T-helper 17 cell (primary cell): ENCODE data around the gene GNPDA2. TPM values are rescaled to one million over a fixed set of nuclear protein-coding genes. Genes with fewer than 3 reads are reported as not detected.
A peak's percentile ranks its signal among the peaks of the same experiment; 100 is the strongest.

Source experiments
- ATAC-seq: fragments of 150-1000 bp; cut with Tn5 transposase; 2 replicates; pipeline ENCODE4 v1.10.0; 2021; ENCODE audit warnings: mild to moderate bottlenecking, moderate library complexity
- DNase-seq, 3 donors: peaks; one replicate each; pipeline versions ENCODE4 v3.0.0 to v3.0.0-alpha.2; 2020 to 2021
- H3K9me3 ChIP-seq: one replicate; pipeline ENCODE4 v1.7.0; 2013; ENCODE audit warnings: low read length, mild to moderate bottlenecking; ENCODE audit not compliant: control insufficient read depth, poor library complexity, severe bottlenecking
- H3K27ac Mint-ChIP-seq: one replicate; pipeline ENCODE4 v1.8.0; 2022; ENCODE audit warnings: mild to moderate bottlenecking, moderate library complexity, mixed read lengths
- H3K27me3 Mint-ChIP-seq: one replicate; pipeline ENCODE4 v1.8.0; 2022; ENCODE audit warnings: mixed read lengths
- H3K36me3 Mint-ChIP-seq: one replicate; pipeline ENCODE4 v1.8.0; 2022; ENCODE audit warnings: low read depth, mixed read lengths
- H3K4me1 Mint-ChIP-seq: one replicate; pipeline ENCODE4 v1.8.0; 2022; ENCODE audit warnings: mild to moderate bottlenecking, mixed read lengths
- H3K4me3 Mint-ChIP-seq: one replicate; pipeline ENCODE4 v1.8.0; 2022; ENCODE audit warnings: mild to moderate bottlenecking, moderate library complexity, mixed read lengths
- total RNA-seq, 4 donors: library from RNA in 2 of 4; stranded (reverse) in 2 of 4; gene quantifications; one replicate each; pipeline ENCODE4 v1.2.3 and lab custom pipeline; 2022 to 2026

The GNPDA2 gene
- total RNA-seq, 2 donors from 2014 or later: 7.6 to 8.4 TPM

GRCh38 chr4:44725726-44726037 lies 674 bp downstream of the GNPDA2 start:
- DNase-seq (no peak), ATAC-seq (peak; percentile 52)
- Mint-ChIP-seq H3K4me3 (peak overlapping the region; percentile 96), H3K36me3 (peaks cover 5% of the 10 kb centered on the region), H3K4me1 (peaks cover 33% of the 10 kb centered on the region), H3K27me3 (no peaks in the 10 kb centered on the region), H3K27ac (peak overlapping the region; percentile 97)
- H3K9me3 ChIP-seq: no peaks in the 10 kb centered on the region

DNA sequence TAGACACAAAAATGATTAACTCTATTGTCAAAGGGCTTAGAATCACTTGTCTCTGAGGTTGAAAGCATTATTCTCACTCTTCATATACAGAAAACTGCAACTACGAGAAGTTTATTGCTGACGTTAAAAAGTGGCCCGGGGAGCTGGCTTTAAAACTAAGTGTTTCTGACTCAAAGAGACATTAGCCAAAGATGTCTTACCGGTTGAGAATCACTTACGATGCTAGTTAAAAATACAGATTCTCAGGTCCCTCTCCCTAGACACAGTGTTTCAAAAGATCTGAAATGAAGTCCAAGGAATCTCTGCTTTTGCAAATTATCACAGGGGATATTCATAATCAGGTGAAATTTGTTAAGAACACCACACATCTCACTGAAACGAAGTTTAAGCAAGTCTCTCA lies 1.2 kb downstream of the GNPDA2 start:
- Mint-ChIP-seq H3K27ac (peak overlapping the region; percentile 97), H3K36me3 (peaks cover 3% of the 10 kb centered on the region), H3K4me1 (peaks cover 32% of the 10 kb centered on the region), H3K27me3 (no peaks in the 10 kb centered on the region), H3K4me3 (peak overlapping the region; percentile 96)
- ATAC-seq (no peak), DNase-seq (no peak)
- H3K9me3 ChIP-seq: no peaks in the 10 kb centered on the region

DNA sequence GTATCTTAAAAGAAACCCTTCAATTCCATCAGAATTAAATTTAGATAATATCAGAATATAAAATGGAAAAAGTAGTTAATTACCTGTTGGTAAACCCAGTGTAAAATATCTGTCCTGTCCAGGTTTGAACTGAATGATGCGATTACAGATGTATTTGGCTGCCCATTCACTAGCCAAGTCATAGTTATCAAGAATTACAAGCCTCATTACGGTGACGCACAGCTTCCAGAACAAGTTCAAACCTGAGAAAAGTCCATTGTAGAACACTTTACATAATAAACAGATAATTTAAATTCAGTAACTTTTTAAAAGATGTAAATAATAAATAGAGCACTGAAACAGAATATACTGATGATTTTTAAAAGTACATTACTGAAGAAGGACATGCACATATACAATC lies 4.4 kb downstream of the GNPDA2 start:
- Mint-ChIP-seq H3K27ac (no peak overlapping the region), H3K4me1 (peaks cover 31% of the 10 kb centered on the region), H3K36me3 (peaks cover 3% of the 10 kb centered on the region), H3K27me3 (no peaks in the 10 kb centered on the region), H3K4me3 (no peak overlapping the region)
- no peaks in the 10 kb centered on the region for H3K9me3 ChIP-seq
- ATAC-seq (no peak), DNase-seq (no peak)

GRCh38 chr4:44720371-44720770 lies 6.0 kb downstream of the GNPDA2 start:
- Mint-ChIP-seq H3K36me3 (no peaks in the 10 kb centered on the region), H3K27me3 (no peaks in the 10 kb centered on the region), H3K27ac (peak overlapping the region; percentile 21), H3K4me1 (peaks cover 18% of the 10 kb centered on the region), H3K4me3 (no peak overlapping the region)
- no peak for ATAC-seq
- H3K9me3 ChIP-seq: no peaks in the 10 kb centered on the region
- DNase-seq: no peak

GRCh38 chr4:44716597-44716996 lies 9.8 kb downstream of the GNPDA2 start:
- ATAC-seq: no peak
- Mint-ChIP-seq H3K36me3 (no peaks in the 10 kb centered on the region), H3K27me3 (no peaks in the 10 kb centered on the region), H3K4me3 (no peak overlapping the region), H3K4me1 (peaks cover 12% of the 10 kb centered on the region), H3K27ac (no peak overlapping the region)
- H3K9me3 ChIP-seq: no peaks in the 10 kb centered on the region
- no peak for DNase-seq

DNA sequence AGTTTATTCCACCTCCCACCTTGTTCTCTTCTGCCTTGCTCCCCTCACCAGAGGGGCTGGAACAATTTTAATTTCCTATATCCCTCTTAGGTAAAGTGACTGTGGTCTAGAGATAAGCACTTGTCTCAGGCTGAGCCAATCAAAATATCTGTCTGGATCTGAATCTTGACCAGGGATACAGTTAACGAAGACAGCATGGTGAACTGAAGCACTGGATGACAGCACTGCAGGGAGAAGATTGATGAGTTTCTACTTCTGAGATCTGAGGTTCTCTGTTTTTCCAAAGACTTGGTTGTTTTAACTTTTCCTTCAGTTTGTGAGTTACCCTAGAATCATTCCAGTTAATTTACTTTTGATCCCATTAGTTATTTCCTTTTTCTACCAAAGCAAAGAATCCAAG lies 13.2 kb downstream of the GNPDA2 start:
- no peak overlapping the region for H3K4me3 Mint-ChIP-seq
- peaks cover 6% of the 10 kb centered on the region for H3K4me1 Mint-ChIP-seq
- no peak for DNase-seq
- H3K9me3 ChIP-seq: no peaks in the 10 kb centered on the region
- no peak overlapping the region for H3K27ac Mint-ChIP-seq
- peaks cover 2% of the 10 kb centered on the region for H3K36me3 Mint-ChIP-seq
- H3K27me3 Mint-ChIP-seq: no peaks in the 10 kb centered on the region
- no peak for ATAC-seq

- H3K9me3 ChIP-seq: no peaks in the 10 kb centered on the region
- H3K4me3 Mint-ChIP-seq: no peak overlapping the region
- H3K27ac Mint-ChIP-seq: no peak overlapping the region
- ATAC-seq (no peak), DNase-seq (no peak)
- peaks cover 3% of the 10 kb centered on the region for H3K4me1 Mint-ChIP-seq
- no peaks in the 10 kb centered on the region for H3K27me3 Mint-ChIP-seq
- peaks cover 3% of the 10 kb centered on the region for H3K36me3 Mint-ChIP-seq
Observed at GRCh38 chr4:44704673-44705072, 21.7 kb downstream of the GNPDA2 start.

DNA sequence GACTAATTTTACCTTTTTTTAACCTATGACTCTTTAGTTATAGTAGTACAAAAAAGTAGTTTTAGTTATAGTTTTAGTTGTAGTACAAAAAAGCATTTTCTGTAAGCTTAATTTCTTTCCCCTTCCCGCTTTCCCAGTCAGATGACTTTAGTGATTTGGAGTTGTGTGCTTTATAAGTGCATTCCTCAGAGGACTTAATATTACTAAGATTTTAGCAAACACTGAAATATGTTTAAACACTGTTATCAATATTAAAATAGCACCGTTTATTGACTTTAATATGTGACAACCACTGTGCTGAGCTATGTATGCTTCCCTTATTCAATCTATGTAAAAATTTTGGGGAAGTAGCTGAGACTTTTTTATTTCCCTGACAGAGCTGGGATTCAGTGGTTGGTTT lies 25.3 kb downstream of the GNPDA2 start:
- DNase-seq (no peak), ATAC-seq (no peak)
- Mint-ChIP-seq H3K27me3 (no peaks in the 10 kb centered on the region), H3K4me3 (no peak overlapping the region), H3K4me1 (peaks cover 2% of the 10 kb centered on the region), H3K27ac (peak overlapping the region; percentile 41), H3K36me3 (peaks cover 2% of the 10 kb centered on the region)
- no peaks in the 10 kb centered on the region for H3K9me3 ChIP-seq

GRCh38 chr4:44700427-44700826 lies 25.9 kb downstream of the GNPDA2 start:
- Mint-ChIP-seq H3K4me3 (no peak overlapping the region), H3K36me3 (peaks cover 2% of the 10 kb centered on the region), H3K27ac (no peak overlapping the region)

DNA sequence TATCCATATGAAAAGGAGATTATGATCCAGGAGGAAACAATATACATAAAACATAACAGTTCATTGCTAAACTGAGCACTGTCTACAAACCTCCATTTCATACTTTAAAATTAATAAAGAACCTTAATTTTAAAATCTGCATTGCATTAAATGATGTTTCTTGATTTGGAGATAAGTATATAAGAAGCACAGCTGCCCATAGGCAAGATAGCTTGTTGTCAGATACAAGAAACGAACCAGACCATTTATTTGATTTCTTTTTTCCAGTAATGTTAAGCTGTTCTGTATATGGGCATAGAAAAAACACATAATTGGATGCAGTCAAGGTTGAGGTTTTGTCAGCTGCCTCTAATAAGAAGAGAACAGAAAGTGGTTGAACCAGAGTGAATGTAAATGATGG lies 41.7 kb downstream of the GNPDA2 start:
- H3K9me3 ChIP-seq: no peaks in the 10 kb centered on the region
- Mint-ChIP-seq H3K27me3 (no peaks in the 10 kb centered on the region), H3K36me3 (peaks cover 2% of the 10 kb centered on the region), H3K4me1 (peaks cover 8% of the 10 kb centered on the region), H3K27ac (peak overlapping the region; percentile 21), H3K4me3 (no peak overlapping the region)
- DNase-seq: no peak
- no peak for ATAC-seq

More at GRCh38 chr4:44700427-44700826, 25.9 kb downstream of the GNPDA2 start:
- no peaks in the 10 kb centered on the region for H3K9me3 ChIP-seq
- H3K4me1 Mint-ChIP-seq: peaks cover 2% of the 10 kb centered on the region
- ATAC-seq (no peak), DNase-seq (no peak)
- H3K27me3 Mint-ChIP-seq: no peaks in the 10 kb centered on the region

- H3K9me3 ChIP-seq: no peaks in the 10 kb centered on the region
- peak overlapping the region; percentile 98 for H3K27ac Mint-ChIP-seq
- no peak for ATAC-seq
- peaks cover 19% of the 10 kb centered on the region for H3K4me1 Mint-ChIP-seq
- DNase-seq: no peak
- H3K36me3 Mint-ChIP-seq: peaks cover 2% of the 10 kb centered on the region
- H3K27me3 Mint-ChIP-seq: no peaks in the 10 kb centered on the region
- H3K4me3 Mint-ChIP-seq: peak overlapping the region; percentile 93
Observed at GRCh38 chr4:44679060-44679459, 47.3 kb downstream of the GNPDA2 start.

GRCh38 chr4:44678094-44679041 lies 48.0 kb downstream of the GNPDA2 start, which contains the start of gene GUF1:
TSS of gene GUF1 (plus strand) at chr4:44678420. CDS start at chr4:44678623, 203 bp downstream.
- Mint-ChIP-seq H3K36me3 (no peaks in the 10 kb centered on the region), H3K4me3 (peak within 1 kb of the TSS; percentile 93)

DNA sequence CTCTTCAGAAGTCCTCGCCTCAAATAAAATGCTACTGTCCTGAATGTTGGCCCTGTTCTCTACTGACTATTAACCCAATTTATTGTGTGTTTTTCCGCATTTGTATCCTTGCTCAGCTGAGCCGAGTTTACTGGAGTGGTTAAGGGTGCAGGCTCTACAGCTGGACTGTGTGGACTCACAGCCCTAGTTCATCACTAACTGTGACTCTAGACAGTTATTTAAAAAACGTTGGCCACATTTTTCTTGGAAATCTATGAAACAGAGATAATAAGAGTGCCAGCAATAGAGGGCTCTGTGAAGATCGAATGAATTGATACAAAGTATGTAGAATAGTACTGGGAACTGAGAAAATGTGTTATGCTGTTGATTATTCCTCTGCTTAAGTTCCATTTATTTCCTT lies 51.0 kb downstream of the GNPDA2 start:
- Mint-ChIP-seq H3K27me3 (peaks cover 14% of the 10 kb centered on the region), H3K4me1 (peaks cover 13% of the 10 kb centered on the region), H3K36me3 (peaks cover 2% of the 10 kb centered on the region), H3K4me3 (no peak overlapping the region), H3K27ac (no peak overlapping the region)
- ATAC-seq (no peak), DNase-seq (no peak)
- no peaks in the 10 kb centered on the region for H3K9me3 ChIP-seq

More at GRCh38 chr4:44678094-44679041, 48.0 kb downstream of the GNPDA2 start, which contains the start of gene GUF1:
- Mint-ChIP-seq H3K4me1 (peaks cover 19% of the 10 kb centered on the region), H3K27ac (peak within 1 kb of the TSS; percentile 98), H3K27me3 (no peaks in the 10 kb centered on the region)
- DNase-seq: peak; percentile 72 to 83 (median 76)
- no peaks in the 10 kb centered on the region for H3K9me3 ChIP-seq
- ATAC-seq: peak; percentile 90

DNA sequence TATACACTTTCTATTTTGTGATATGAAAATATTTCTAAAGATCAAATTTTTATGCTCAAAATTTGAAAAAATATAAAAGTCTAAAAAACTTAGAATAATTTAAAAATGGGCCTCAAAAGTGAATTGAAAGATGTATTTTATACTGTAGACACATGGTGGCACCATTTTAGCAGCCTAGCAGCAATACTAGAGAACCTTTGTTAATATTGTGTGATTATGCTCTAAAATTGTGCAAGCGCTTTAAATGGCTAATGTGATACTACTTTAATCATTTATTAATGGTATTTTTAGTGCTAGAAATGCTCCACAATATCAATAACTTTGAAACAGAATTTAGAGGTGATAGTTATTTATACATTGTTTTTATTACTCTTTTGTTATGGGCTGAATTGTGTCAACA lies 51.9 kb downstream of the GNPDA2 start:
- no peak for DNase-seq
- peaks cover 13% of the 10 kb centered on the region for H3K4me1 Mint-ChIP-seq
- no peak overlapping the region for H3K27ac Mint-ChIP-seq
- no peaks in the 10 kb centered on the region for H3K9me3 ChIP-seq
- no peak overlapping the region for H3K4me3 Mint-ChIP-seq
- ATAC-seq: no peak
- H3K27me3 Mint-ChIP-seq: peaks cover 20% of the 10 kb centered on the region
- H3K36me3 Mint-ChIP-seq: peaks cover 2% of the 10 kb centered on the region
